NAMALWA (cell line): ENCODE results near the gene AFF3.
"Not testable (repeated sequence)": the region's sequence is repeated elsewhere in the genome, so short reads cannot be mapped to it uniquely, and the experiment has no call there.

Source experiments
- DNase-seq: peaks from one replicate; pipeline ENCODE4 v3.0.0-alpha.2; 2015; ENCODE audit warnings: low spot score

AFF3 gene

DNA sequence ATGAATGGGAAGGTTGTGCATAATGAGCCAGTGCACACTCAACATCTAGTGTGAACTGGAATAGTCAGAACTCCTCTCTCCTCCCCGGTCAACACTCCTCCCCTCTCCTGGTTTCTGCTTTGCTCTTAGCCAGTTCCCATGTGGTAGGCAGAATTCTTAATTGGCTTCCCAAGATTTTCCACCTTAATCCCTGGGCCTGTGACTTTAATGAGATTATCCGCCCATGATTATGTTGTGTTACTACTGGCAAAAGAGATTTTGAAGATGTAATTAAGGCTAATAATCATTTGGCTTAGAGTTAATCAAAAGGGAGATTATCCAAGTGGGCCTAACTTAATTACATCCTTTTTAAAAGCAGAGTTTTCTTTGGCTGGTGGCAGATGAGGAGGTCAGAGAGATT, 618.3 kb downstream of the AFF3 start:
- no peak for DNase-seq

DNA sequence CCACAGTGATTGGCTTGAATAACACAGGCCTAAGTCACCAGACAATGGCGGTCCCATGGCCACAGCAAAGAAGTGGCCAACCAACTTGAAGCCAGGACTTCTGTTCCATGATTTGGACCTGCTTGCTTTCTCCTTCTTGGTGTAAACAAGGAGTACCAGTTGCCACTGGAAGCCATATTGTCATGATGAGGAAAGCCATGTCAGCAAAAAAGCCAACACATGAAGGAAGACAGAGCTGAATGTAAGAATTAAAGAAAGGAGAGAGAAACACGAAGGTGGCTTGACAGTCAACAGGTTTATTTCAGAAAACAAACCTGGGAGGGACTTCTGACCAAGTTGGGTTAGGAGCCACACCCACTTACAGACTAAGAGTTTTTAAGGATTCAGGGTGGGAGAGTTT, 620.2 kb downstream of the AFF3 start:
- no peak for DNase-seq

DNA sequence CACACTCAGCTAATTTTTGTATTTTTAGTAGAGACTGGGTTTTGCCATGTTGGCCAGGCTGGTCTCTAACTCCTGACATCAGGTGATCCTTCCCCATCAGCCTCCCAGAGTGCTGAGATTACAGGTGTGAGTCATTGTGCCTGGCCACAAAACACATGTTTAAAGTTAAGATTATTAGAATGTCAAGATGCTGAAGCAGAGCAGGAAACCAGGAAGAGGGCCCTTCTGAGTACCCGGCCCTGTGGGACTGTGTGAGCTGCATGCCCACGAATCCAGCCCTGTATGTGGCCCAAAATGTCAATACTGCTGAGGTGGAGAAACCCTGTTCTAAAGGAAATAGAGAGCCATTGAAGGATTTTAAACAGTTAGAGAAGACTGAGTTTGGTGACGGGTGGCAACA, 621.6 kb downstream of the AFF3 start:
- no peak for DNase-seq

DNA sequence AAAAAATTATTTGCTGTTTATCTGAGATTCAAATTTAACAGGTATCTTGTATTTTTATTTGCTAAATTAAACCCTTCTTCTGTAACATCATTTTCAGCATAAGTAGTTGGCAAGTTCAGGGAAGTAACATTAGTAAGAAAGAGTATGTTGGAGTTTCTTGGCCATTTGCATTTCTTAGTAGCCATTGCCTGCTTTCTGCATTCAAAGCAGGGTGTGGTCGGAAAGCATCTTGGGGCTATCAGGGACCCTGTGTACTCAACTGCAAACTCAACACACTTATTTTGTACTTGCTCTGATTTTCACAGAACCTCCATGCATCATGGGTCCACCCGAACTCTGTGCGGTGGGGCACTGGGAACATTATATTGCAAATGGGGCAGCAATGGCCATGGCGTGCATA, 622.2 kb downstream of the AFF3 start:
- DNase-seq: no peak

DNA sequence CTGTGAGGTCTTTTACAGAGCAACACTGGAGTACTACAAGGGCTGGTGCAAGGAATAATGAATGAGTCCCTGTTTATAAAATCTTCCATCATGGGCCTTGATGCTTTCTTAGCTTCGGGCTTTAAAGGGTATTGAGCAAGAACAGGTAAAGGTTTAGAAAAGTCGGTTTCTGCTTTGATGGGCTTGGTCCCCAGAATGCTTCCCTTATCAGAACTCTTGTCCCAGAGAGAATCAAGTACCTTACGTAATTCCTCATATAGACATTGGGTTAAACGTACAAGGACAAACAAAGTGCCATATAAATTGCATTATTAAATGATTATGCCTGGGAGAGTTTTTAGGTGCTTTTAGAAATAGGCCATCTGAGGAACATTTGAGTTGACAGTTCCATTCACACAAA, 628.0 kb downstream of the AFF3 start:
- no peak for DNase-seq

DNA sequence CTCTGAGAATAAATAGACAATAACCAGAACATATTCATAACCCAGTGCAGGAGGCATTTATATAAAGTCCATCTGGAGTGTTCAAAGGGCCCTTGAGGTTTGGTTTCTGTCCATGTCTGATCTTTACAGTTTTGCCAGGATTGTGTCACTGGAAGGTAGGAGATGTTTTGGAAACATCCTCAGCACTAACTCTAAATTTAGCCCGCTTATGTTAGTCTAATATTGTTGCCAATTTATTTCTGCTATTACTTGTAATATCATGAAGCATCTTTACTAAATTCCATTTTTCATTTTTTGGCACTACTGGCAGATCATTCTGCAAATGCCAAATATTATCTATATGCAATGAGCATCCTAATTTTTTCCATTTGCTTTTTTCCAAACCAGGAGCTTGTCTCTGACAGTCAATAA, 630.2 kb downstream of the AFF3 start:
- no peak for DNase-seq

DNA sequence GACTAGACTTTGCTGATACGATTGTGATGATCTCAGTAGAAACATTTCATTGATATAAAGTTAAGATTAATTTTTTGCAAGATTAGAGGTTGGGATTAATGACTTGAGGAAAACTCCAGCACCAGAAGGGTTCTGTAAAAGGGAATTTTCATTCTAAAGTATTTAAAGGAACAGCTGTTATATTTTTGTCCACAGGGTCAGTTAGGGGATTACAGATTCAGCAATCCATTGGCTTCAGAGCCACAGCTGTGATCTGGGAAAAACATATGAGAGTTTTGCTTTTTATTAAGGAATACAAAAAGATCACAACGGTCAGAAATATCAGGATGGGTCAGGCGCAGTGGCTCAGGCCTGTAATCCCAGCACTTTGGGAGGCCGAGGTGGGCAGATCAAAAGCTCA, 633.0 kb downstream of the AFF3 start:
- DNase-seq: no peak

DNA sequence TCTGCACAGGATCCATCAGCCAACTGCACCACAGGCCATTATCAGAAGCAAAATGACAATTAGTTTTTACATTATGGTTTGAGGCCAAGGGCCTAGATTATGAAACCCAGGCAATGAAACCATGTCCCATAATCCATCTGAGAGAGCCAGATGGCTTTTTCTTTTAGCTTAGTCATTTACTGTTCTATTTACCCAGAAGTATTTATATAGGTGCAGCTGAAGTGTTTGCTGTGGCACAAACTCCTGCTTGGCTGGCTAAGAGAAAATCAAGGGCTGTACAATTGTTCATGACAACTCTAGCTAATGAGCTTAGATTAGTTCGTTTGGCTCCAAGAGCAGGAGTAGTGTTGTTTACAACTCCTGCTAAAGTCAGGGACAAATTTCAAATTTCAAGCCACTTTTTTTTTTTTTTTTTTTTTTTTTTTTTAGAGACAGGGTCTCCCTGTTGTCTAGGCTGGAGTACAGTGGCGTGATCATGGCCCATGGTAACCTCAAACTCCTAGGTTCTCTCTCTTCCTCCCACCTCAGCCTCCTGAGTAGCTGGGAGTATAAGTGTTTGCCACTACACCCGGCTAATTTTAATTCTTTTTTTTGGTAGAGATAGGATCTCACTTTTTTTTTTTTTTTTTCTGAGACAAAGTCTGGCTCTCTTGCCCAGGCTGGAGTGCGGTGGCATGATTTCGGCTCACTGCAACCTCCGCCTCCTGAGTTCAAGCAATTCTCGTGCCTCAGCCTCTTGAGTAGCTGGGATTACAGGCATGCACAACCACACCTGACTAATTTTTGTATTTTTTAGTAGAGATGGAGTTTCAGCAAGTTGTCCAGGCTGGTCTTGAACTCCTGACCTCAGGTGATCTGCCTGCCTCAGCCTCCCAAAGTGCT, 634.2 kb downstream of the AFF3 start:
- no peak for DNase-seq

DNA sequence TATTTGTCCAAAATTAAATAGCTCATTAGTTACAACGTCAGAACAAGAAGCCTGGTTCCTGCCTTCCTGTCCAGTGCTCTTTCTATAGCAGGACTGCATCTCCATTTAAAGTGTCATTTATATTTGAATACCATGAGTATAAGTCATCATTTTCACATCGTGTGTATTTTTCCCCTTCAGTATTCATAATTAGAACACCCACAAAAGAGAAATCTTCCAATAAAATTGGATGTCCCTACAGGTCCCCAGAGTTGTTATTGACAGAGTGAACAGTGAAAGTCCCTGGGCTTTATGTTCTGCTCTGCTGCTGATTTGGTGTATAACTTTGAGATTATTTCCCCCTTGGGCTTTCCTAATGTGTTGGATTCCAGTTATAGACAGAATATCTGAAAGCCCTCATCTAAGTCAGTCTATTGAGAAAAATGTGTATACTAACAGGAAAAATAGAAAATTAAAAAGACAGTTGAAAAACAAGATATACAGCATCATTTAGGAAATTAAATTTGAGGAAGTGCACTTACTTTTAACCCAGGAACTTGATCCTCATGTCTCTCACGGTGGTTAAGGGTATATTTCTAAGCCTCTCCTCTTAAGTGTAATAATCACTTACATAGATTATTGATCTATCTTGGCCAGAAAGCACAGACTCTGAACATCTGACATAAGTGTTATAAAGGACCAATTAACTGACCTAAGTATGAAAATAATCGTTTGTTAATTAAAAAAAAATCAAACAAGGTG, 637.4 kb downstream of the AFF3 start:
- no peak for DNase-seq

DNA sequence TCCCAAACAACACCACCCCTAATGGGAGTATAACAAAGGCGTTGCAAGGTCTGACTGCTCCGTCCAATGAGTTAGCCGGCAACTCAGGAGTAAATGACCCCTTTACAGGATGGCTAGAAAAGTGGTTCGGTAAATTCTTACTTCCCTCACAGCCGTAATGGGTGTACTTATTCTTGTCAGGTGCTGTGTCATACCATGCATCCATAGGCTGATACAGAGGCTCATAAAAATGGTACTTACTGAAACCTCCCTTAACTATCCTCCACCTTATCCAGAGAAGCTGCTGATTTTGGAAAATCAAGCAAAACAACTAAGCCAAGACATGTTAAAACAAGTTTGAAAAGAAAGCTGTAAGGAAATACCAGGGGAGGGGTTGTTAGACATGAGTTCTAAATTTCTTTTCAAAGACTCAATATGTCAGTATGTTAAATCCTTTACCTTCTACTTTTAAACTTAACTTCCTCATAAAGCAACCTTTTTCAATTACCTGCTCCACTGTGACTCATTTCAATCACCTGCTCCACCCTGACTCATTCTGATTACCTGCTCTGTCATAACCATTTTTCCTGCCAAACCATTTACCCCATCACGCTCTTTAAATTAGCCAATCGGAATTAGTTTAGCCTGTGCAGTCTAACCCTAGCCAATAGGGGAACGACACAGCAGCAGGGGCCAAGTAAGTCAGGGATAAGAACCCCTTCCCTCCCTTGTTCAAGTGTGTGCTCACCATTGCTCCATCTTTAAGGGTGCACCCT, 638.6 kb downstream of the AFF3 start:
- not testable (repeated sequence) for DNase-seq

DNA sequence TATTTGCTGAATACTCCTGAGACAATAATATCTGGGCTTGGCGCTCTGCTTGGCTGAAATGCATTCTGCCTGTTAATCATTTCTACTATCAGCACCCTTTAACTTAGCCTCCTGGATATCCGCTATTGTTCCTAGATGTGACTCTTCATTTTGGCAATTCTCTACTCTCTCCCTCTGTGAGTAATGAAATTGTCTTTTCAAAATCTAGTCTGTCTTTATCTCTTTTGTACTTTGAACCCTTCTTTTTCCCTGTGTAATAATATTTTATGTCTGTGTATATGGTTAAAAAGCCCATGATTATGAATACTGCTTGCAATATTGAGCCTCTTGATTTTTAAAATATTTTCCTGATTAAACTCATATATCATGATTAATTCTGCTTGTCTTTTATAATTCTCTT, 646.4 kb downstream of the AFF3 start:
- DNase-seq: no peak
